GM12878 (cell line): ENCODE data around the gene ATAD3A. TPM values are rescaled to one million over a fixed set of nuclear protein-coding genes. Genes with fewer than 3 reads are reported as not detected.
A peak's percentile ranks its signal among the peaks of the same experiment; 100 is the strongest.

ENCODE experiments used
- ATF3 ChIP-seq: IDR thresholded peaks from 2 replicates; pipeline ENCODE4 v1.6.1; 2011; ENCODE audit warnings: low read depth, mild to moderate bottlenecking, low read length, moderate library complexity, borderline replicate concordance; ENCODE audit errors: extremely low read depth
- CEBPZ ChIP-seq: fragments of 150-350 bp; IDR thresholded peaks from 2 replicates; pipeline ENCODE4 v1.6.1; 2016; ENCODE audit warnings: low read depth, low read length
- CREB1 ChIP-seq: IDR thresholded peaks from 2 replicates; pipeline ENCODE4 v1.6.1; 2012; ENCODE audit warnings: low read depth, mild to moderate bottlenecking, inconsistent platforms
- E2F8 ChIP-seq: fragments of 450-650 bp; IDR thresholded peaks from 2 replicates; pipeline ENCODE4 v1.6.1; 2018; ENCODE audit warnings: mild to moderate bottlenecking, low read depth, moderate library complexity; ENCODE audit not compliant: partially characterized antibody
- EED ChIP-seq: sonication (generic); IDR thresholded peaks from 2 replicates; pipeline ENCODE4 v1.6.1; 2016; ENCODE audit warnings: antibody characterized with exemption, low read depth
- EZH2 ChIP-seq: IDR thresholded peaks from 2 replicates; pipeline ENCODE4 v1.6.1; 2012; ENCODE audit warnings: low read depth, mild to moderate bottlenecking, control low read depth, inconsistent platforms, low read length, borderline replicate concordance; ENCODE audit not compliant: control insufficient read depth
- IKZF1 ChIP-seq: fragments of 450-650 bp; conservative IDR thresholded peaks from 2 replicates; pipeline ENCODE4 v1.6.1; 2017; ENCODE audit warnings: antibody characterized with exemption, mild to moderate bottlenecking
- IRF3 ChIP-seq: fragments of 450-650 bp; IDR thresholded peaks from 2 replicates; pipeline ENCODE4 v1.6.1; 2014; ENCODE audit warnings: mild to moderate bottlenecking
- KDM1A ChIP-seq: fragments of 200-600 bp; sonication (generic); IDR thresholded peaks from 2 replicates; pipeline ENCODE4 v1.6.1; 2016; ENCODE audit warnings: borderline replicate concordance
- MYC ChIP-seq: IDR thresholded peaks from 2 replicates; pipeline ENCODE4 v1.6.1; 2011; ENCODE audit warnings: mild to moderate bottlenecking, low read length, moderate library complexity, inconsistent platforms; ENCODE audit not compliant: insufficient read depth, insufficient replicate concordance, insufficient read length, severe bottlenecking
- NR2C2 ChIP-seq: IDR thresholded peaks from 2 replicates; pipeline ENCODE4 v1.6.1; 2011; ENCODE audit warnings: borderline replicate concordance, low read depth; ENCODE audit not compliant: control insufficient read depth, insufficient read length
- PBX3 ChIP-seq: IDR thresholded peaks from 2 replicates; pipeline ENCODE4 v1.6.1; 2011; ENCODE audit warnings: mild to moderate bottlenecking, low read depth, low read length, moderate library complexity; ENCODE audit not compliant: insufficient replicate concordance
- RB1 ChIP-seq: fragments of 450-650 bp; formaldehyde crosslinking; IDR thresholded peaks from 2 replicates; pipeline ENCODE4 v1.6.1; 2017; ENCODE audit warnings: mild to moderate bottlenecking, borderline replicate concordance
- SIX5 ChIP-seq: IDR thresholded peaks from 2 replicates; pipeline ENCODE4 v1.6.1; 2011; ENCODE audit warnings: mild to moderate bottlenecking, low read depth, low read length, moderate library complexity; ENCODE audit not compliant: severe bottlenecking
- SMAD1 ChIP-seq: fragments of 450-650 bp; IDR thresholded peaks from 2 replicates; pipeline ENCODE4 v1.6.1; 2018; ENCODE audit warnings: mild to moderate bottlenecking, low read depth; ENCODE audit not compliant: partially characterized antibody
- SMC3 ChIP-seq: IDR thresholded peaks from 2 replicates; pipeline ENCODE4 v1.6.1; 2011; ENCODE audit warnings: low read length, improper control_type of control experiment, borderline replicate concordance
- SRF ChIP-seq, 2 experiments: IDR thresholded peaks; 2 replicates each; pipeline ENCODE4 v1.6.1; 2011; ENCODE audit warnings: low read depth in 2 of 2, low read length in 2 of 2, mild to moderate bottlenecking in 1 of 2, moderate library complexity in 1 of 2
- YBX1 ChIP-seq: fragments of 450-650 bp; IDR thresholded peaks from 2 replicates; pipeline ENCODE4 v1.6.1; 2016; ENCODE audit warnings: antibody characterized with exemption
- polyA plus RNA-seq, 11 experiments: library from polyadenylated mRNA; depleted of rRNA in 4 of 11; unstranded in 6 of 11; stranded (reverse) in 5 of 11; fragments of >200 nt; fragmentation: Nextera tagmentation in 4 of 11; fragmentation: Illumina TruSeq in 1 of 11; extraction: Ambion mirVana in 4 of 11; extraction: Trizol in 1 of 11; gene quantifications; 1 replicate in 1 of 11; 2 replicates in 10 of 11; pipeline versions ENCODE4 v1.2.1 to v1.2.3, GENCODE V29; 2011 to 2016; ENCODE audit warnings: inconsistent platforms in 2 of 11, missing spikeins in 2 of 11, low read depth in 1 of 11
- total RNA-seq, 4 experiments: library from RNA; depleted of rRNA in 3 of 4; stranded (reverse); fragments of >200 nt in 3 of 4; fragmentation: Illumina TruSeq in 1 of 4; extraction: Trizol in 1 of 4; gene quantifications; 2 replicates each; pipeline versions ENCODE4 v1.2.1 to v1.2.3, GENCODE V29; 2013 to 2021

ATAD3A gene
- total and polyA plus RNA-seq, 10 of the 15 experiments (the other 5 are each of a cell fraction or from before 2014, with no cell fraction given), result 0.05 to 93.5 (median 38.9) TPM

- TF ChIP-seq IKZF1 (peak; percentile 84), EED (no peak), PBX3 (no peak), EZH2 (no peak), NR2C2 (no peak), YBX1 (no peak), RB1 (peak; percentile 91), SRF (IDR thresholded peaks at IDR 0.05; ENCODE audit: low read depth in 2 of 2, low read length in 2 of 2) (peak in 1 of 2 experiments; percentile 74; a peak in 2 of 4 replicates), ATF3 (peak; percentile 66; the same call in 1 of the 2 replicates), E2F8 (peak; percentile 70), CEBPZ (no peak), MYC (no peak), SIX5 (peak; percentile 51), SMAD1 (no peak), SMC3 (no peak), CREB1 (peak; percentile 99), IRF3 (peak; percentile 59; the same call in 1 of the 2 replicates), KDM1A (no peak)
Measured at GRCh38 chr1:1471389-1472052, 40.4 kb upstream of the ATAD3A start, which contains the start of gene ATAD3B (continued).
